PC-9 (cell line): Measurements from ENCODE around the gene METTL8.

Experiments
- EZH2 ChIP-seq: fragments of 200-600 bp; sonication (generic); IDR thresholded peaks from 2 replicates; pipeline ENCODE4 v1.8.0; 2017; ENCODE audit warnings: antibody characterized with exemption, low read depth
- TF ChIP-seq, protein P1 (sequence below): fragments of 200-600 bp; sonication (generic); conservative IDR thresholded peaks from 2 replicates; pipeline ENCODE4 v1.6.1; 2017; ENCODE audit warnings: mixed run types, antibody characterized with exemption, mild to moderate bottlenecking, moderate library complexity

DNA sequence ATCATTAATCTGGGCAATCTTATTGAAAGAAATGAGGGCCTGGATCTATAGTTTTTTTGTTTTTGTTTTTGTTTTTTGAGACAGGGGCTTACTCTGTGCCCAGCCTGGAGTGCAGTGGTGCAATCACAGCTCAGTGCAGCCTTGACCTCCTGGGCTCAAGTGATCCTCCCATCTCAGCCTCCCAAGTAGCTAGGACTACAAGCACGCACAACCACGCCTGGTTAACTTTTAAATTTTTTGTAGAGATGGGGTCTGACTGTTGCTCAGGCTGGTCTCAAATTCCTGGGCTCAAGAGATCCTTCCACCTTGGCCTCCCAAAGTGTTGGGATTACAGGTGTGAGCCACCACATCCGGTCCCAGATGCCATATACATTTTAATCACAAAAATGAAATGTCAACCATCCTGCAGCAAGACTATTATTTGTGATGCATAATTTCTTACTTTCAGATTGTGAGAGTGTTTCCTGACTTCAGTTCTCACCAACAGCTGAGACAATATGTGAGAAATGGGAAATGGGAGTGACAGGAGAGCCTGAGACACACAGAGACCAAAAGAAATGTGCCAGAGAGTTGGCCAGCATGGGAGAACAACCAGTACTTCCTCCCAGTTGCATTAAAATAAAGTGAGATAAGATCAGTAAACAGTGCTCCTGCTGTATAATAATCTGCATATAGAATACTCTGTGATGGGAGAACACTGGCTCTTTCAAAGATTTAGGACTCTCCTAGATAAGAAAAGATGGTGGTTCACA lies 87.6 kb downstream of the METTL8 start:
- TF ChIP-seq, protein P1, sequence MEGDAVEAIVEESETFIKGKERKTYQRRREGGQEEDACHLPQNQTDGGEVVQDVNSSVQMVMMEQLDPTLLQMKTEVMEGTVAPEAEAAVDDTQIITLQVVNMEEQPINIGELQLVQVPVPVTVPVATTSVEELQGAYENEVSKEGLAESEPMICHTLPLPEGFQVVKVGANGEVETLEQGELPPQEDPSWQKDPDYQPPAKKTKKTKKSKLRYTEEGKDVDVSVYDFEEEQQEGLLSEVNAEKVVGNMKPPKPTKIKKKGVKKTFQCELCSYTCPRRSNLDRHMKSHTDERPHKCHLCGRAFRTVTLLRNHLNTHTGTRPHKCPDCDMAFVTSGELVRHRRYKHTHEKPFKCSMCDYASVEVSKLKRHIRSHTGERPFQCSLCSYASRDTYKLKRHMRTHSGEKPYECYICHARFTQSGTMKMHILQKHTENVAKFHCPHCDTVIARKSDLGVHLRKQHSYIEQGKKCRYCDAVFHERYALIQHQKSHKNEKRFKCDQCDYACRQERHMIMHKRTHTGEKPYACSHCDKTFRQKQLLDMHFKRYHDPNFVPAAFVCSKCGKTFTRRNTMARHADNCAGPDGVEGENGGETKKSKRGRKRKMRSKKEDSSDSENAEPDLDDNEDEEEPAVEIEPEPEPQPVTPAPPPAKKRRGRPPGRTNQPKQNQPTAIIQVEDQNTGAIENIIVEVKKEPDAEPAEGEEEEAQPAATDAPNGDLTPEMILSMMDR, result no peak
- no peak for TF ChIP-seq EZH2
